Measurements from ENCODE around the gene STK35. TPM values are rescaled to one million over a fixed set of nuclear protein-coding genes. Genes with fewer than 3 reads are reported as not detected.
A peak's percentile ranks its signal among the peaks of the same experiment; 100 is the strongest.

Gene STK35
- total and polyA plus RNA-seq, 2 donors (not counting 3 experiments of a cell fraction or from before 2014, with no cell fraction given): 10.2 to 17.5 TPM

DNA sequence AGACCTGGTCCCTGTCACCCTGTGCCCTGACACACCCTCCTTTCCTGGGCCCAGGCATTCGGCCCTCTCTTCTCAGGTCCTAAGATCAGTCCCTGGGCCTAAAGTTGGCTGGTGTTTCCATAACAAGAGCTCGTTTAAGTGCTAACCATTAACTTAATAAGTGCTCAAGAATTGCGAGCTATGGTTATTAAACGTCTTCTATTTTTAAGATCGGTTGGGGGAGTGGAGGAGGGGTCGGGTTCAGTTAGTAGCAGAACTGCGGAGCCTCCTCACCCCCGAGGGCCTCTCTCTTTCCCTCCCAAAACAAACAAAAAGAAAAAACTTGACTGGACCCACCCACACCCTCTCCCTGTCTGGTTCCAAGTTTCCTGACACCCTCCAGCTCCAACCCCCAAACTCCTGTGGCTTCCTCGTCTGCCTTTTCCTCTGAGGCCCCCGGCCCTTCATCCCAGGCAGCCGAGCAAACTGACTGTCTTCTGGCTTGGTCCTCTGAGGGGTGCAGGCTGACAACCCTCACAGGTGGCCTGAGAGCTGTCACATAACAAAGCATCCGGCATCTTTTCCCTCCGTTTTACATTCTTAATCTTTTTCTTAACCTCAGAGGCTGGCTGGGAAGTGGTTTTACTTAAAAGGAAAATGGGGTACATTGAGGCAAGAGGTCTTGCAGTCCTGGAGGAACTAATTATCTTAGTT is 2.0 kb downstream of the STK35 start:
- H3K27ac ChIP-seq (ENCODE audit: insufficient read depth, low read depth, low read length): peak overlapping the region; percentile 98
- H3K4me1 ChIP-seq (ENCODE audit: control insufficient read depth, extremely low read depth, insufficient read depth, low read length): peaks cover 17% of the 10 kb centered on the region
- no peak for FAIRE-seq
- peaks cover 2 to 3% of the 10 kb centered on the region in 2 experiments for H3K36me3 ChIP-seq (ENCODE audit: control insufficient read depth in 2 of 2, extremely low read depth in 1 of 2, insufficient read depth in 2 of 2, low read length in 2 of 2)
- no peaks in the 10 kb centered on the region for H3K9me1 ChIP-seq (replicated peaks; ENCODE audit: control insufficient read depth, extremely low read depth, insufficient read depth, low read length)
- BruUV-seq (replicated peaks): TSS peak; percentile 22
- dilution Hi-C loops (cut with MboI; ENCODE audit: extremely low pct_ligation_motif_present, low sequenced_read_pairs) (no loop called here), intact Hi-C loops (cut with micrococcal nuclease) (loop anchor here (5.0 to 10.0 kb wide), 6 partner anchors 69 to 551 kb away; partner anchors contain the start of genes NOP56 and SIRPA)
- H3K27me3 ChIP-seq (ENCODE audit: control insufficient read depth in 2 of 2, insufficient read depth in 2 of 2, low read length in 2 of 2): no peaks in the 10 kb centered on the region
- no peak for DNase-seq (ENCODE audit: low read depth, low spot score)
- H4K20me1 ChIP-seq (replicated peaks; ENCODE audit: control insufficient read depth, extremely low read depth, insufficient read depth, low read length): peaks cover 8% of the 10 kb centered on the region
- no peaks in the 10 kb centered on the region for H3K9me3 ChIP-seq (replicated peaks; ENCODE audit: control insufficient read depth, insufficient read depth, low read length)
- H3K4me3 ChIP-seq (replicated peaks in 1 of 3; ENCODE audit: insufficient read depth in 1 of 3, low read depth in 1 of 3, low read length in 3 of 3): peak overlapping the region; percentile 49 to 77 (median 65)
- peak overlapping the region; percentile 35 for H2AFZ ChIP-seq (ENCODE audit: low read depth, low read length)
- POLR2A ChIA-PET: interaction anchor here (0.9 to 1.9 kb wide), 2 partner anchors 67 to 327 kb away, joined by 3 to 5 read pairs; no protein-coding TSS in a partner anchor
- TF ChIP-seq JUN (IDR thresholded peaks at IDR 0.05; ENCODE audit: borderline replicate concordance, insufficient read depth, insufficient read length, low read depth): no peak
- no peak for TF ChIP-seq POLR2AphosphoS5 (IDR thresholded peaks at IDR 0.05; ENCODE audit: insufficient read depth, low read depth, low read length)
- no peak for TF ChIP-seq POLR2A (IDR thresholded peaks at IDR 0.05; ENCODE audit: low read depth, low read length)
- TF ChIP-seq EZH2 (IDR thresholded peaks at IDR 0.05; ENCODE audit: borderline replicate concordance, low read depth, low read length, severe bottlenecking): no peak
- no peak for TF ChIP-seq MYC (IDR thresholded peaks at IDR 0.05; ENCODE audit: low read depth, low read length)
- no peak for TF ChIP-seq FOS (IDR thresholded peaks at IDR 0.05; ENCODE audit: borderline replicate concordance, insufficient read depth, low read length)
- TF ChIP-seq CTCF (IDR thresholded peaks at IDR 0.05; ENCODE audit: extremely low read depth in 1 of 2, insufficient read depth in 1 of 2, low read depth in 1 of 2, low read length in 2 of 2): no peak
- TF ChIP-seq MAX (IDR thresholded peaks at IDR 0.05; ENCODE audit: insufficient read depth, insufficient read length): no peak
- peaks cover 52% of the 10 kb centered on the region for H3K79me2 ChIP-seq (ENCODE audit: control insufficient read depth, insufficient read depth, low read length)
- H3K4me2 ChIP-seq (ENCODE audit: insufficient read depth, low read length): peak overlapping the region; percentile 77
- CTCF ChIA-PET: interaction anchor here (1.1 to 2.3 kb wide), 8 partner anchors 10 to 139 kb away, joined by 3 to 14 read pairs (median 5); no protein-coding TSS in a partner anchor
- H3K9ac ChIP-seq (replicated peaks; ENCODE audit: extremely low read depth, insufficient read depth, low read length): peak overlapping the region; percentile 97

Data from endothelial cell of umbilical vein (primary cell).